Activated T-helper 2 cell treated with anti-CD3 and anti-CD28 coated beads, Interferon-gamma antibody, Interleukin-2, Interleukin-4, amounts not matched to agents 10 μg/mL and 5 μg/mL and 100 μg/mL, durations not matched to agents 14 hours and 24 hours and 36 hours (primary cell): Measurements from ENCODE around the gene NEDD4. TPM values are rescaled to one million over a fixed set of nuclear protein-coding genes. Genes with fewer than 3 reads are reported as not detected.
"Not testable (repeated sequence)": the region's sequence is repeated elsewhere in the genome, so short reads cannot be mapped to it uniquely, and the experiment has no call there.

Experiments
- DNase-seq: peaks from one replicate; pipeline ENCODE4 v3.0.0; 2021; ENCODE audit warnings: low spot score
- H3K27ac Mint-ChIP-seq: one replicate; pipeline ENCODE4 v1.8.0; 2021; ENCODE audit warnings: mixed read lengths
- H3K27me3 Mint-ChIP-seq: one replicate; pipeline ENCODE4 v1.8.0; 2021; ENCODE audit warnings: low read depth, mixed read lengths
- H3K36me3 Mint-ChIP-seq: one replicate; pipeline ENCODE4 v1.8.0; 2021; ENCODE audit warnings: low read depth, mixed read lengths
- H3K4me1 Mint-ChIP-seq: one replicate; pipeline ENCODE4 v1.8.0; 2021; ENCODE audit warnings: low read depth, mixed read lengths
- H3K4me3 Mint-ChIP-seq: one replicate; pipeline ENCODE4 v1.8.0; 2021; ENCODE audit warnings: low read depth, mild to moderate bottlenecking, moderate library complexity, mixed read lengths
- H3K9me3 Mint-ChIP-seq: one replicate; pipeline ENCODE4 v1.8.0; 2021; ENCODE audit warnings: mixed read lengths
- intact Hi-C: fragments of 100-400 bp; cut with micrococcal nuclease; formaldehyde crosslinking; loops from one replicate; pipeline ENCODE4 v1.15.1; 2023
- total RNA-seq: library from RNA; stranded (reverse); gene quantifications from 2 replicates; pipeline ENCODE4 v1.2.3, GENCODE V29; 2022

NEDD4 gene
- total RNA-seq, 1 donor from 2014 or later: 10.2 TPM

- H3K9me3 Mint-ChIP-seq: no peaks in the 10 kb centered on the region
- no peak overlapping the region for H3K4me3 Mint-ChIP-seq
- no peaks in the 10 kb centered on the region for H3K36me3 Mint-ChIP-seq
- no peak overlapping the region for H3K27ac Mint-ChIP-seq
- H3K4me1 Mint-ChIP-seq: peaks cover 26% of the 10 kb centered on the region
- no peak for DNase-seq
- intact Hi-C loops: loop anchor here (5.0 kb wide), 1 partner anchor 642 kb away; the partner anchor contains the start of gene MNS1
- no peaks in the 10 kb centered on the region for H3K27me3 Mint-ChIP-seq
Observed at GRCh38 chr15:55824857-55825613, 168.4 kb downstream of the NEDD4 start.

GRCh38 chr15:55823699-55824340 lies 169.6 kb downstream of the NEDD4 start:
- Mint-ChIP-seq H3K27me3 (no peaks in the 10 kb centered on the region), H3K4me3 (no peak overlapping the region), H3K9me3 (no peaks in the 10 kb centered on the region), H3K4me1 (peaks cover 14% of the 10 kb centered on the region), H3K36me3 (no peaks in the 10 kb centered on the region), H3K27ac (no peak overlapping the region)
- no peak for DNase-seq
- intact Hi-C loops: no loop called here

GRCh38 chr15:55823191-55823670 lies 170.2 kb downstream of the NEDD4 start:
- no peaks in the 10 kb centered on the region for H3K27me3 Mint-ChIP-seq
- no peak overlapping the region for H3K4me3 Mint-ChIP-seq
- H3K4me1 Mint-ChIP-seq: peaks cover 12% of the 10 kb centered on the region
- H3K27ac Mint-ChIP-seq: no peak overlapping the region
- DNase-seq: no peak
- intact Hi-C loops: no loop called here
- H3K9me3 Mint-ChIP-seq: no peaks in the 10 kb centered on the region
- H3K36me3 Mint-ChIP-seq: no peaks in the 10 kb centered on the region

- H3K9me3 Mint-ChIP-seq, H3K27ac Mint-ChIP-seq, H3K27me3 Mint-ChIP-seq, H3K4me1 Mint-ChIP-seq, H3K36me3 Mint-ChIP-seq, intact Hi-C loops, DNase-seq, H3K4me3 Mint-ChIP-seq: not testable (repeated sequence)
Observed at GRCh38 chr15:55821740-55822139, 171.7 kb downstream of the NEDD4 start.

- DNase-seq: no peak
- H3K27me3 Mint-ChIP-seq: no peaks in the 10 kb centered on the region
- H3K36me3 Mint-ChIP-seq: no peaks in the 10 kb centered on the region
- intact Hi-C loops: no loop called here
- H3K27ac Mint-ChIP-seq: no peak overlapping the region
- H3K4me3 Mint-ChIP-seq: no peak overlapping the region
- H3K9me3 Mint-ChIP-seq: no peaks in the 10 kb centered on the region
- peaks cover 4% of the 10 kb centered on the region for H3K4me1 Mint-ChIP-seq
Observed at GRCh38 chr15:55820043-55820442, 173.4 kb downstream of the NEDD4 start.

GRCh38 chr15:55819397-55820034 lies 173.9 kb downstream of the NEDD4 start:
- no peaks in the 10 kb centered on the region for H3K36me3 Mint-ChIP-seq
- H3K27ac Mint-ChIP-seq: no peak overlapping the region
- peaks cover 3% of the 10 kb centered on the region for H3K27me3 Mint-ChIP-seq
- no peaks in the 10 kb centered on the region for H3K9me3 Mint-ChIP-seq
- no peak overlapping the region for H3K4me3 Mint-ChIP-seq
- H3K4me1 Mint-ChIP-seq: peaks cover 8% of the 10 kb centered on the region
- DNase-seq: no peak
- intact Hi-C loops: no loop called here

- intact Hi-C loops: no loop called here
- Mint-ChIP-seq H3K4me1 (peaks cover 8% of the 10 kb centered on the region), H3K9me3 (no peaks in the 10 kb centered on the region), H3K4me3 (no peak overlapping the region), H3K36me3 (no peaks in the 10 kb centered on the region), H3K27ac (no peak overlapping the region), H3K27me3 (peaks cover 3% of the 10 kb centered on the region)
- DNase-seq: no peak
Observed at GRCh38 chr15:55816017-55816416, 177.4 kb downstream of the NEDD4 start.

- no peak for DNase-seq
Observed at GRCh38 chr15:55802600-55803376, 190.6 kb downstream of the NEDD4 start.

GRCh38 chr15:55800216-55800615 lies 193.2 kb downstream of the NEDD4 start:
- DNase-seq: no peak
- H3K9me3 Mint-ChIP-seq: no peaks in the 10 kb centered on the region
- intact Hi-C loops: no loop called here
- no peak overlapping the region for H3K4me3 Mint-ChIP-seq
- no peak overlapping the region for H3K27ac Mint-ChIP-seq
- no peaks in the 10 kb centered on the region for H3K36me3 Mint-ChIP-seq
- peaks cover 5% of the 10 kb centered on the region for H3K27me3 Mint-ChIP-seq
- H3K4me1 Mint-ChIP-seq: peaks cover 2% of the 10 kb centered on the region

More at GRCh38 chr15:55802600-55803376, 190.6 kb downstream of the NEDD4 start:
- Mint-ChIP-seq H3K27me3 (peaks cover 15% of the 10 kb centered on the region), H3K36me3 (no peaks in the 10 kb centered on the region), H3K9me3 (no peaks in the 10 kb centered on the region), H3K4me1 (peaks cover 2% of the 10 kb centered on the region), H3K4me3 (no peak overlapping the region), H3K27ac (no peak overlapping the region)
- intact Hi-C loops: no loop called here

GRCh38 chr15:55799291-55800212 lies 193.9 kb downstream of the NEDD4 start:
- peaks cover 2% of the 10 kb centered on the region for H3K4me1 Mint-ChIP-seq
- intact Hi-C loops: loop anchor here (1.0 kb wide), 1 partner anchor 151 kb away; no protein-coding TSS in a partner anchor
- no peaks in the 10 kb centered on the region for H3K36me3 Mint-ChIP-seq
- H3K9me3 Mint-ChIP-seq: peaks cover 4% of the 10 kb centered on the region
- H3K27me3 Mint-ChIP-seq: no peaks in the 10 kb centered on the region
- no peak overlapping the region for H3K27ac Mint-ChIP-seq
- DNase-seq: no peak
- no peak overlapping the region for H3K4me3 Mint-ChIP-seq

- intact Hi-C loops: no loop called here
- Mint-ChIP-seq H3K27me3 (no peaks in the 10 kb centered on the region), H3K27ac (no peak overlapping the region), H3K4me1 (peaks cover 2% of the 10 kb centered on the region), H3K9me3 (peaks cover 10% of the 10 kb centered on the region), H3K36me3 (no peaks in the 10 kb centered on the region), H3K4me3 (no peak overlapping the region)
- DNase-seq: no peak
Observed at GRCh38 chr15:55796321-55796965, 197.0 kb downstream of the NEDD4 start.
